Neural progenitor cell (in vitro differentiated cells): ENCODE data around the gene ADCY7.

Experiments
- EZH2 ChIP-seq: fragments of 200-600 bp; sonication (generic); IDR thresholded peaks from 2 replicates; pipeline ENCODE4 v1.6.1; 2017; ENCODE audit warnings: antibody characterized with exemption, mild to moderate bottlenecking, moderate library complexity
- EZH2phosphoT487 ChIP-seq: fragments of 200-600 bp; sonication (generic); IDR thresholded peaks from 2 replicates; pipeline ENCODE4 v1.6.1; 2017; ENCODE audit warnings: antibody characterized with exemption
- TF ChIP-seq, protein P1 (sequence below): fragments of 200-600 bp; sonication (generic); IDR thresholded peaks from 2 replicates; pipeline ENCODE4 v1.5.1; 2017; ENCODE audit warnings: antibody characterized with exemption, mild to moderate bottlenecking

DNA sequence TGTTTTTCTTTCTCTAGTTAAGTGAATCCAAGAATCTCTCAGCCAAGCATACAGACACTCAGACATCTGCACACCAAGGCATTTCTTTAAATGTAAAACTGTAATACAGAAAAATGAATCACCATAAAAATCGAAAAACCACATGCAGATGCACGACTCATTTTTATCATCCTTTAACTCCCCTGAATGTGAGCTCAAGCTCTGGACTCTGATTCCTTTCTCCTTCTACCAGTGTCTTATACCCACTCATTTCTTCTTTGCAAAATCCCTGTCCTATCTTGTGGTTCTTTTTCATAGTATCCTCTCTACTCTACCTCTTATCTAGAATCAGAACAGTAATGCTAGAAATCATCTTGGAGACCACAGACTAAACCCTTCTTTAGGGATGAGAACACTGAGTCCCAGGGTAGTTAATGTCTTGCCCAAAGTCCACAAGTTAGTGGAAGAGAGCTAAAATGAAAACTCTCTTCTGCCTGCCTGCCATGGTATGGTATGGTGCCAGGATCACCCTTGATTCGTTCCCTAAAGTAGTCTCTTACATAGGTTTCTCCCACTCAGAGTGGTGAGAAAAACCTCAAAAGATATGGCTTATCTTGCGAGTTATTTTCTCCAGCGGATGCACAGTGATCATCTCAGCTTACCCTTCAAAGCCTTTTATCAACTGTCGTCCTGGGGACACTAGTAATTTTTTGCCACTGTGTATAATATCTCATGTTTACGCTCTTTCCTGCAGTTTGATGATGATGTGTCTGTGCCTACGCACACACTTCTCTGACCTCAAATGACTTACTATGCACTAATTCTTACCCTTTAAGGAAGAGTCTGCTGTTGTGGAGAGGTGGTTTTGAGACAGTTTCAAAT lies 72.2 kb downstream of the ADCY7 start:
- TF ChIP-seq, protein P1, sequence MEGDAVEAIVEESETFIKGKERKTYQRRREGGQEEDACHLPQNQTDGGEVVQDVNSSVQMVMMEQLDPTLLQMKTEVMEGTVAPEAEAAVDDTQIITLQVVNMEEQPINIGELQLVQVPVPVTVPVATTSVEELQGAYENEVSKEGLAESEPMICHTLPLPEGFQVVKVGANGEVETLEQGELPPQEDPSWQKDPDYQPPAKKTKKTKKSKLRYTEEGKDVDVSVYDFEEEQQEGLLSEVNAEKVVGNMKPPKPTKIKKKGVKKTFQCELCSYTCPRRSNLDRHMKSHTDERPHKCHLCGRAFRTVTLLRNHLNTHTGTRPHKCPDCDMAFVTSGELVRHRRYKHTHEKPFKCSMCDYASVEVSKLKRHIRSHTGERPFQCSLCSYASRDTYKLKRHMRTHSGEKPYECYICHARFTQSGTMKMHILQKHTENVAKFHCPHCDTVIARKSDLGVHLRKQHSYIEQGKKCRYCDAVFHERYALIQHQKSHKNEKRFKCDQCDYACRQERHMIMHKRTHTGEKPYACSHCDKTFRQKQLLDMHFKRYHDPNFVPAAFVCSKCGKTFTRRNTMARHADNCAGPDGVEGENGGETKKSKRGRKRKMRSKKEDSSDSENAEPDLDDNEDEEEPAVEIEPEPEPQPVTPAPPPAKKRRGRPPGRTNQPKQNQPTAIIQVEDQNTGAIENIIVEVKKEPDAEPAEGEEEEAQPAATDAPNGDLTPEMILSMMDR, result no peak
- TF ChIP-seq EZH2 (no peak), EZH2phosphoT487 (no peak)
